ENCODE results near the gene WRAP73.
A peak's percentile ranks its signal among the peaks of the same experiment; 100 is the strongest.
"Not testable (repeated sequence)": the region's sequence is repeated elsewhere in the genome, so short reads cannot be mapped to it uniquely, and the experiment has no call there.

Gene WRAP73

GRCh38 chr1:3630161-3630611 is 19.7 kb downstream of the WRAP73 start:
- DNase-seq (ENCODE audit: low read depth in 2 of 2), result no peak

GRCh38 chr1:3629561-3630160 is 20.2 kb downstream of the WRAP73 start:
- no peak for DNase-seq (ENCODE audit: low read depth in 2 of 2)

- DNase-seq (ENCODE audit: low read depth in 2 of 2), result no peak
Measured at GRCh38 chr1:3628445-3628844, 21.5 kb downstream of the WRAP73 start.

GRCh38 chr1:3627515-3628253 is 22.2 kb downstream of the WRAP73 start:
- DNase-seq (ENCODE audit: low read depth in 2 of 2), result no peak

GRCh38 chr1:3626025-3626424 is 23.9 kb downstream of the WRAP73 start:
- no peak for DNase-seq (ENCODE audit: low read depth in 2 of 2)

- DNase-seq (ENCODE audit: low read depth in 2 of 2), result no peak
Measured at GRCh38 chr1:3625151-3625907, 24.6 kb downstream of the WRAP73 start.

GRCh38 chr1:3624200-3625136 is 25.4 kb downstream of the WRAP73 start, which contains the start of gene TPRG1L:
TPRG1L (plus strand) TSS chr1:3625015; CDS start chr1:3625073, 58 bp downstream.
- peak; percentile 76 to 84 for DNase-seq (ENCODE audit: low read depth in 2 of 2)

- DNase-seq (ENCODE audit: low read depth in 2 of 2), result no peak
Measured at GRCh38 chr1:3623441-3624199, 26.3 kb downstream of the WRAP73 start.

- not testable (repeated sequence) for DNase-seq (ENCODE audit: low read depth in 2 of 2)
Measured at GRCh38 chr1:3622102-3622501, 27.8 kb downstream of the WRAP73 start.

GRCh38 chr1:3621151-3621671 is 28.7 kb downstream of the WRAP73 start:
- DNase-seq (ENCODE audit: low read depth in 2 of 2), result not testable (repeated sequence)

- no peak for DNase-seq (ENCODE audit: low read depth in 2 of 2)
Measured at GRCh38 chr1:3620708-3621107, 29.2 kb downstream of the WRAP73 start.

- DNase-seq (ENCODE audit: low read depth in 2 of 2), result peak; percentile 37 to 40
Measured at GRCh38 chr1:3618881-3619671, 30.8 kb downstream of the WRAP73 start.

- DNase-seq (ENCODE audit: low read depth in 2 of 2), result no peak
Measured at GRCh38 chr1:3618531-3618880, 31.4 kb downstream of the WRAP73 start.

- DNase-seq (ENCODE audit: low read depth in 2 of 2), result no peak
Measured at GRCh38 chr1:3617806-3618345, 32.0 kb downstream of the WRAP73 start.

GRCh38 chr1:3616861-3617260 is 33.0 kb downstream of the WRAP73 start:
- no peak for DNase-seq (ENCODE audit: low read depth in 2 of 2)

GRCh38 chr1:3614755-3615742 is 34.9 kb downstream of the WRAP73 start:
- no peak for DNase-seq (ENCODE audit: low read depth in 2 of 2)

- no peak for DNase-seq (ENCODE audit: low read depth in 2 of 2)
Measured at GRCh38 chr1:3612123-3612522, 37.8 kb downstream of the WRAP73 start.
